Measurements from ENCODE around the gene EXOSC10. TPM values are rescaled to one million over a fixed set of nuclear protein-coding genes. Genes with fewer than 3 reads are reported as not detected.
A peak's percentile ranks its signal among the peaks of the same experiment; 100 is the strongest.

Gene EXOSC10
- total RNA-seq, 2 donors from 2014 or later = 37.9 to 83.4 TPM

DNA sequence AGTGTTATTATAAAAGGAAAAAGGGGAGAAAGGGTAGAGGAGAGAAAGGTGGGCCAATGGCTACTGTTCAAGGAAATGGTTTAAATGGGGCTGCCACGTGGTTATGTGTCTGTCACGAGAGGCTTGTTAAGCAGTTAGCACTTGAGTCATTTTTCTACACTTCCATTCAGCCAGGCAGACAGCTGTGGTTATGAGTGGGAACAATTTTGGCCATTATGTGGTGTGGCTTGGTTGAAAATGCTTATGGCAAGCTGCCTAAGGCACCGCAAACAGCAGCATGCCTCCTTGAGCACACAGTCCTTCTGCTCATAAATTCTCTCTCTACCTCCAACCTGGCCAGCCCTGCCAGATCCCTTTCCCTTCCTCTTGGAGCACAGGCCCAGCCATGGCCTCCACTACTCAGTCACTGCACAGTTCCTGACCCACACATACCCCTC is 36.7 kb downstream of the EXOSC10 start:
- Histone ChIP-seq H3K9me3 (no peaks in the 10 kb centered on the region), H3K36me3 (replicated peaks in 1 of 2; ENCODE audit: insufficient read depth in 1 of 2, low read depth in 2 of 2) (peaks cover 4 to 11% of the 10 kb centered on the region in 2 donors), H3K27ac (peak overlapping the region in 1 of 4 donors; percentile 17), H3K4me1 (peaks cover 31% of the 10 kb centered on the region), H3K27me3 (no peaks in the 10 kb centered on the region), H3K4me3 (no peak overlapping the region)
- no peak for ATAC-seq
- 67 to 75% methylated on average over 3 of the region's 3 CpGs for WGBS, 2 donors
- DNase-seq = peak in 1 of 4 donors; percentile 4
- TF ChIP-seq, protein P1, sequence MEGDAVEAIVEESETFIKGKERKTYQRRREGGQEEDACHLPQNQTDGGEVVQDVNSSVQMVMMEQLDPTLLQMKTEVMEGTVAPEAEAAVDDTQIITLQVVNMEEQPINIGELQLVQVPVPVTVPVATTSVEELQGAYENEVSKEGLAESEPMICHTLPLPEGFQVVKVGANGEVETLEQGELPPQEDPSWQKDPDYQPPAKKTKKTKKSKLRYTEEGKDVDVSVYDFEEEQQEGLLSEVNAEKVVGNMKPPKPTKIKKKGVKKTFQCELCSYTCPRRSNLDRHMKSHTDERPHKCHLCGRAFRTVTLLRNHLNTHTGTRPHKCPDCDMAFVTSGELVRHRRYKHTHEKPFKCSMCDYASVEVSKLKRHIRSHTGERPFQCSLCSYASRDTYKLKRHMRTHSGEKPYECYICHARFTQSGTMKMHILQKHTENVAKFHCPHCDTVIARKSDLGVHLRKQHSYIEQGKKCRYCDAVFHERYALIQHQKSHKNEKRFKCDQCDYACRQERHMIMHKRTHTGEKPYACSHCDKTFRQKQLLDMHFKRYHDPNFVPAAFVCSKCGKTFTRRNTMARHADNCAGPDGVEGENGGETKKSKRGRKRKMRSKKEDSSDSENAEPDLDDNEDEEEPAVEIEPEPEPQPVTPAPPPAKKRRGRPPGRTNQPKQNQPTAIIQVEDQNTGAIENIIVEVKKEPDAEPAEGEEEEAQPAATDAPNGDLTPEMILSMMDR (IDR thresholded peaks at IDR 0.05) = no peak
- no peak for TF ChIP-seq POLR2A (IDR thresholded peaks at IDR 0.05)
- intact Hi-C loops (cut with DNase I) = no loop called here

DNA sequence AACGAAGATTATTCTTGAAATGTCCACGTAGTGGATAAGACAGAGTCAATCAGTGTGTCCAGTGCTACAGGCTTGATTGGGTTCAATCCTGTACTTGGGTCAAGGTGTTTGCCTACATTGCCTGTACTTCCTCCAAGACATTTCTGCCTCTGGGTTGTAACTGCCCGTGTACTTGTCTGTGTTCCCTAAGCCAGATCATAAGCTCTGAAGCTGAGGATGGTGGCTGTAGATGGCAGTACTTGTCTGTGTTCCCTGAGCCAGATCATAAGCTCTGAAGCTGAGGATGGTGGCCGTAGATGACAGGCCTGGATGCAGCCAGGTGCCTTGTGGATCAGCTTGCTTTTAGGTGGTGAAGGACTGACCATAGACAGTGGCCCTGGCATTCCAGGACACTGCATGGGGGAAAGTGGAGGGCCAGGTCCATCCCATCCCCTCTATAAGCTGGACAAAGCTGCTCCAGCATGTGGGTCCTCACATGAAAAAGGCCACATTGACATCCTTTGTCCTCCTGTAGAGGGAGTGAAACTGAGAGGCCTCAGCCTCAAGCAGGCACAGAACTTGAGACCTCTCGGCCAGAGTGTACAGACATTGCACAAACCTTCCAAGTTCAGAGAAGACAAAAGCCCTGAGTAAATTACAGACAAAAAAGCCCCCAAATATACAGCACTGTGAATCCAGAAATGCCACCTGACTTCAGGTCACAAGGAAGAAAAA is 37.9 kb downstream of the EXOSC10 start:
- peak in 1 of 4 donors; percentile 3 for DNase-seq
- peaks cover 0 to 7% of the 10 kb centered on the region in 2 donors for H3K36me3 ChIP-seq (replicated peaks in 1 of 2; ENCODE audit: insufficient read depth in 1 of 2, low read depth in 2 of 2)

DNA sequence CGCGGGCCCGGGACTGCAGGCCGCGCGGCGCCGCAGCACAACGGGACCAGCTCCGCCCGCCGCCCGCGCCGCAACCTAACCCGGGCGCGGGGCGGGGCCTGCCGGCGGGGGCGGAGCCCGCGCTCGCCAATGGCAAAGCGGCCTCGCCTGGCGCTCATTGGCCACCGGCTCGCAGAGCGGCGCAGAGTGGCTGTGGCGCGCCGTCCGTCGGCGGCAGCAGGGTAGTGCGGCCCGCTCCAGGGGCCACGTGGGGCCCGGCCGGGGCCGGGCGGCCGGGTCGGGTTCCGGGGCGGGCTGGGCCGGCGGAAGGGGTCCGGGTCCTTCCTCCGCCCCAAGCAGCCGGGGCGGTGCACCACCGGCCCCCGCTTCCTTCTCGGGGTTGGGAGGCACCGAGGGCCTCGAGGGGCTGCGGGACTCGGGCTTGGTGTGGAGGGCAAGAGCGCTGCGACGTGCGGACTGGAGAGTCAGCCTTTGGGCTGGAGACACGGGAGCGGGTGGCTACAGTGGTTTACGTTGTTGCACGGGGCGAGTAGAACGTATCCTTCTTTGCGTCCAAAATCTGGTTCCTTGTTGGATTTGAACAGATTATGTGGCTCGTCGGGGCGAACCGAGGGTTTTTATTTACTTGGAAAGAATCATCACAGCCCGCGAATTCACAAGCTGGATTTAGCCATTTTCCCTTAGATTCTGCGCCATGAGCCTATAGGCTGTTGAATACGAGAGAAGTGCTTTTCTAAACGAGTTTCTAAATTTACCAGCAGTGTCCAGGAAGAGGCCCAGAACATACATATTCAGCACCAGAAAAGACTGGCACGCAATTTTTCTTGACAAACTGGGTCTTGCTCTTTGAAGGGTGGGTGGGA is 39.5 kb downstream of the EXOSC10 start, which contains the start of gene SRM:
SRM (minus strand) TSS at position 51 of the 863 bp plus-strand sequence. CDS start 75 bp downstream, outside the sequence.
- ATAC-seq = peak; percentile 97
- Histone ChIP-seq H3K27me3 (no peaks in the 10 kb centered on the region), H3K27ac (peak within 1 kb of the TSS; percentile 46 to 78 (median 70)), H3K9me3 (no peaks in the 10 kb centered on the region), H3K4me3 (peak within 1 kb of the TSS; percentile 92 to 99), H3K4me1 (peaks cover 41% of the 10 kb centered on the region), H3K36me3 (replicated peaks in 1 of 2; ENCODE audit: insufficient read depth in 1 of 2, low read depth in 2 of 2) (peaks cover 0 to 11% of the 10 kb centered on the region in 2 donors)
- TF ChIP-seq POLR2A (IDR thresholded peaks at IDR 0.05) = peak; percentile 56 to 80 (median 74)
- TF ChIP-seq, protein P1 (IDR thresholded peaks at IDR 0.05) = peak in 4 of 7 experiments; percentile 47 to 91 (median 70)
- peak; percentile 93 to 97 (median 94) for DNase-seq
- WGBS, 2 donors = 0% methylated on average over 14 to 66 of the region's 83 CpGs
- intact Hi-C loops (cut with DNase I) = no loop called here

More for the DNA sequence above, 37.9 kb downstream of the EXOSC10 start:
- Histone ChIP-seq H3K4me1 (peaks cover 41% of the 10 kb centered on the region), H3K27me3 (no peaks in the 10 kb centered on the region), H3K9me3 (no peaks in the 10 kb centered on the region), H3K4me3 (no peak overlapping the region), H3K27ac (peak overlapping the region in 2 of 4 donors; percentile 76 to 78)
- intact Hi-C loops (cut with DNase I) = no loop called here
- WGBS, 2 donors = 40 to 54% methylated on average over 3 to 5 of the region's 5 CpGs
- ATAC-seq = no peak
- no peak for TF ChIP-seq POLR2A (IDR thresholded peaks at IDR 0.05)
- TF ChIP-seq, protein P1 (IDR thresholded peaks at IDR 0.05) = no peak

DNA sequence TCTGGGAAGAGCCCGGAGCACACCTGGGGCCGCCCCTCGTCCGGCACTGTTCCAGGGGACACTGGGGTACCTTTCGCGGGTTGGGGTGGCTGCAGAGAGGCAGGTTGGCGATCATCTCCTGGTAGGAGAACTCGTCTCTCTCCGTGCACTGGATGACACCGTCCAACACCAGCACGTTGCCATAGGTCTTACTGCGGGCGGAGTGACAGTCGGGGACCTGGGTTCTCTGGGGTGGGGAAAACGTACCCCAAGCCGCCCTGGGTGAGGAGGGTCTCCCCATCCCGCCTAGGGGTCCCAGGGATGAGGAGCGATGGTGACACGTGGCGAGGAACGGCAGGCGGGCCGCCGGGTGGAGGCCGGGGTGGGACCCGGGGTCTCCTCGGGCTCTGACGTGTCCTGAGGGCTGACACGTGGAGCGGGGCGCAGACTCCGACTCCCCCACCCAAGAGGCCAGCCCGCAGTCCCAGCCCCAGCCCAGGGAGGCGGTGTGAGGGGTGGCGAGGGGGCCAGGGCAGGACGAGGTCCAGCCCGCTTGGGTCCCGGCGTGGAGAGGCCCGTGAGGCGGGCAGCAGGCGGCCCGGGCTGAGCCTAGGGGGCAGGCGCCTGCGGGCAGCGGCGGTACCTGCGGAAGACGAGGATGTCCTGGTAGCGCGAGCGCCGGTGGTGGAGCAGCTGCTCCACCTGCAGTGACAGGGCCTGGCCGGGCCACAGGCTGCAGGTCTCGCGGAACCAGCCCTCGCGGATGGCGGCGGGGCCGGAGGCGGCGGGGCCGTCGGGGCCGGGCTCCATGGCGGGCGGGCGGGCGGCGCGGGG is 40.3 kb downstream of the EXOSC10 start:
- intact Hi-C loops (cut with DNase I) = no loop called here
- Histone ChIP-seq H3K27ac (peak overlapping the region; percentile 46 to 76 (median 70)), H3K4me1 (peaks cover 41% of the 10 kb centered on the region), H3K36me3 (replicated peaks in 1 of 2; ENCODE audit: insufficient read depth in 1 of 2, low read depth in 2 of 2) (peaks cover 0 to 7% of the 10 kb centered on the region in 2 donors), H3K4me3 (peak overlapping the region; percentile 92 to 99), H3K9me3 (no peaks in the 10 kb centered on the region), H3K27me3 (no peaks in the 10 kb centered on the region)
- peak; percentile 28 for ATAC-seq
- peak in 2 of 4 donors; percentile 8 to 28 for DNase-seq
- WGBS, 2 donors = 0 to 1% methylated on average over 2 to 42 of the region's 72 CpGs
- no peak for TF ChIP-seq POLR2A (IDR thresholded peaks at IDR 0.05)
- TF ChIP-seq, protein P1 (IDR thresholded peaks at IDR 0.05) = no peak

Measured in body of pancreas (tissue), 4 donors.